Measurements from ENCODE around the gene HSPA1L.
A peak's percentile ranks its signal among the peaks of the same experiment; 100 is the strongest.

- TF ChIP-seq EZH2 (IDR thresholded peaks at IDR 0.05; ENCODE audit: borderline replicate concordance, low read depth, low read length, severe bottlenecking) (no peak), CTCF (IDR thresholded peaks at IDR 0.05; ENCODE audit: extremely low read depth in 1 of 2, insufficient read depth in 1 of 2, low read depth in 1 of 2, low read length in 2 of 2) (peak; percentile 78 to 88)
These were observed 19.3 kb downstream of the HSPA1L start, which contains the start of gene VARS1 for GRCh38 chr6:31795616-31796298.
